HL-60 (cell line): ENCODE data around the gene ARFGEF2.

Experiments used
- DNase-seq, 2 experiments: peaks; one replicate each; pipeline ENCODE4 v3.0.0-alpha.2; 2010 to 2020; ENCODE audit warnings: low read depth in 1 of 2, low spot score in 1 of 2
- H3K27ac ChIP-seq: fragments of 250-450 bp; sonication (Bioruptor Pico); replicated peaks from 2 replicates; pipeline ENCODE4 v1.5.1; 2020; ENCODE audit warnings: mild to moderate bottlenecking, moderate library complexity
- H3K27me3 ChIP-seq: fragments of 250-450 bp; sonication (Bioruptor Pico); 2 replicates; pipeline ENCODE4 v1.5.1; 2021; ENCODE audit warnings: mild to moderate bottlenecking, moderate library complexity; ENCODE audit not compliant: insufficient read depth, poor library complexity, severe bottlenecking
- H3K4me3 ChIP-seq: replicated peaks from 2 replicates; pipeline ENCODE4 v1.5.1; 2011; ENCODE audit warnings: mild to moderate bottlenecking, control low read depth, low read length; ENCODE audit not compliant: insufficient read depth
- GABPA ChIP-seq: IDR thresholded peaks from 2 replicates; pipeline ENCODE4 v1.6.1; 2012; ENCODE audit warnings: low read depth
- POLR2AphosphoS5 ChIP-seq: IDR thresholded peaks from 2 replicates; pipeline ENCODE4 v1.6.1; 2012; ENCODE audit warnings: low read depth
- SPI1 ChIP-seq: IDR thresholded peaks from 2 replicates; pipeline ENCODE4 v1.6.1; 2012; ENCODE audit warnings: low read depth, mild to moderate bottlenecking, borderline replicate concordance
- TF ChIP-seq, protein P1 (sequence below): IDR thresholded peaks from one replicate; pipeline ENCODE4 v1.5.1; 2011; ENCODE audit warnings: low read length, control low read depth, inconsistent platforms; ENCODE audit not compliant: insufficient read depth
- TF ChIP-seq, protein P2 (sequence below): IDR thresholded peaks from 2 replicates; pipeline ENCODE4 v1.6.1; 2012; ENCODE audit warnings: low read depth; ENCODE audit not compliant: insufficient replicate concordance

ARFGEF2 gene

DNA sequence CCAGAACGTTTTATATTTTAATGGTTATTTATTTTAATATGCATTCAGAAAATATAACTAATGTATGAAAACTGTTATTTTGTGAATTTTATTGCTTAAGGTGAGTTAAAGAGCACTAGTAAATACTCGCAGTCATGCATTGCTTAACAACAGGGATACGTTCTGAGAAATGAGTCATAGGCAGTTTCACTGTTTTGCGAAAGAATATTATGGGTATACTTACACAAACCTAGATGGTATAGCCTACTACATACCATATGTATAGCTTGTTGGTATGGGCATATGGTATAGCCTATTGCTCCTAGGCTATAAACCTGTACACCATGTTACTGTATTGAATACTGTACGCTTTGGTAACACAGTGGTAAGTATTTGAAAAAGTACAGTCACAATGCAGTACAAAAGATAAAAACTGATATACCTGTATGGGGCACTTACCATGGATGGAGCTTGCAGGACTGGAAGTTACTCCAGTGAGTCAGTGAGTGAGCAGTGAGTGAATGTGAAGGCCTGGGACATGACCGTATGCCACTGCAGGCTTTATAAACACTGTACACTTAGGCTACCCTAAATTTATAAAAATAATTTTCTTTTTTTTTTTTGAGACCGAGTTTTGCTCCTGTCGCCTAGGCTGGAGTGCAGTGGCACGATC lies 38.5 kb downstream of the ARFGEF2 start:
- Histone ChIP-seq H3K27me3 (no peaks in the 10 kb centered on the region), H3K4me3 (no peak overlapping the region), H3K27ac (no peak overlapping the region)
- TF ChIP-seq, protein P1, sequence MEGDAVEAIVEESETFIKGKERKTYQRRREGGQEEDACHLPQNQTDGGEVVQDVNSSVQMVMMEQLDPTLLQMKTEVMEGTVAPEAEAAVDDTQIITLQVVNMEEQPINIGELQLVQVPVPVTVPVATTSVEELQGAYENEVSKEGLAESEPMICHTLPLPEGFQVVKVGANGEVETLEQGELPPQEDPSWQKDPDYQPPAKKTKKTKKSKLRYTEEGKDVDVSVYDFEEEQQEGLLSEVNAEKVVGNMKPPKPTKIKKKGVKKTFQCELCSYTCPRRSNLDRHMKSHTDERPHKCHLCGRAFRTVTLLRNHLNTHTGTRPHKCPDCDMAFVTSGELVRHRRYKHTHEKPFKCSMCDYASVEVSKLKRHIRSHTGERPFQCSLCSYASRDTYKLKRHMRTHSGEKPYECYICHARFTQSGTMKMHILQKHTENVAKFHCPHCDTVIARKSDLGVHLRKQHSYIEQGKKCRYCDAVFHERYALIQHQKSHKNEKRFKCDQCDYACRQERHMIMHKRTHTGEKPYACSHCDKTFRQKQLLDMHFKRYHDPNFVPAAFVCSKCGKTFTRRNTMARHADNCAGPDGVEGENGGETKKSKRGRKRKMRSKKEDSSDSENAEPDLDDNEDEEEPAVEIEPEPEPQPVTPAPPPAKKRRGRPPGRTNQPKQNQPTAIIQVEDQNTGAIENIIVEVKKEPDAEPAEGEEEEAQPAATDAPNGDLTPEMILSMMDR, result no peak
- TF ChIP-seq POLR2AphosphoS5 (no peak), GABPA (no peak)
- DNase-seq, result peak; percentile 15 to 30

DNA sequence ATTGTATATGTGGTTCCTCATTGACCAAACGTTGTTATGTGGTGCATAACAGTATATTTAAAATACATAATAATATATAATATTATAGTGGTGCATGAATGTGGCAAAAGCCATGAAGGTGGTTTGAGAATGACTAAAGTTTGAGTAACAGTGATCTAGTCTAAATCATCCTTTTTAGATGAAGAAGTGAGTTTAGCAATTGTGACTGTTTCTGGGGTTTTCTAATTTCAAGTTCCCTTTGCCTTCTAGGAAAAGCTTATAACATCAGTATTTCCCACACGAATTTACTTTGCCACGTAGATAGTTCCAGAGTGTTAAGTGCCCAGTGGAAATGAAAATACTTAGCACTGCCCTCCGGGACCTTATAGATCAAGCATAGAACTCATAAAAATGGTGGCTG lies 40.9 kb downstream of the ARFGEF2 start:
- TF ChIP-seq SPI1 (no peak), GABPA (no peak)
- Histone ChIP-seq H3K27ac (no peak overlapping the region), H3K4me3 (no peak overlapping the region), H3K27me3 (no peaks in the 10 kb centered on the region)
- no peak for DNase-seq

DNA sequence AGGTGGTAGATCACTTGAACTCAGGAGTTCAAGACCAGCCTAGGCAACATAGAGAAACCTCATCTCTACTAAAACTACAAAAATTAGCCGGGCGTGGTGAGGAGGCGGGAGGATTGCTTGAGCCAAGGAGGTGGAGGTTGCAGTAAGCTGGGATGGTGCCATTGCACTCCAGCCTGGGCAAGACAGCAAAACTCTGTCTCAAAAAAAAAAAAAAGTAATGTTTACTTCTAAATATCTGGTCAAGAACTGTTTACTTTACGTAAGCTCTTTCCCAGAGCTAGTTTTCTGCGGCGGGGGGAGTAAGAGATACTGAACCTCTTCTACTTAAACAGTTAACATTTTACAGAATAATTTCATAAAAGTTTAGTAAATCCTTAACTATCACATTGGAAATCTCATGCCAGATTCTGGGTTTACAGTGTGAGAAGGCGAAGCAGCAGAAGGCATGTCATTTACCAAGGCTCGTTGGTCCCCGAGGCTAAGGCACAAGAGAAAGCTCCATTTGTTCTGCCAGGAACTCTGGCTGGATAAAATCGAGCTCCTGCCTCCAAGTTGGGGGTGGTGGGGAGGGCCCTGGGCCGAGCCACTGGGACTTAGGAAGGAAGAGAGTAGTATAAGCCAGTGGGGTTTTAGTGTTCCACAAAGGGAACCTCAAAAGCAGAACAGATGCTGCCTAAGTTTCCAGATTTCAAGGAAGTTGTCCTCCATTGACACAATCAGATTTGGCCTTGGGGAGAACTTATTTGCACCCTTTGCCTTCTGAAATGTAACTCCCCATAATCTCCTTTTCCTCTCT lies 41.7 kb downstream of the ARFGEF2 start:
- DNase-seq, result peak in 1 of 2 experiments; percentile 3
- Histone ChIP-seq H3K27me3 (no peaks in the 10 kb centered on the region), H3K27ac (no peak overlapping the region), H3K4me3 (no peak overlapping the region)
- no peak for TF ChIP-seq POLR2AphosphoS5
- TF ChIP-seq, protein P2, sequence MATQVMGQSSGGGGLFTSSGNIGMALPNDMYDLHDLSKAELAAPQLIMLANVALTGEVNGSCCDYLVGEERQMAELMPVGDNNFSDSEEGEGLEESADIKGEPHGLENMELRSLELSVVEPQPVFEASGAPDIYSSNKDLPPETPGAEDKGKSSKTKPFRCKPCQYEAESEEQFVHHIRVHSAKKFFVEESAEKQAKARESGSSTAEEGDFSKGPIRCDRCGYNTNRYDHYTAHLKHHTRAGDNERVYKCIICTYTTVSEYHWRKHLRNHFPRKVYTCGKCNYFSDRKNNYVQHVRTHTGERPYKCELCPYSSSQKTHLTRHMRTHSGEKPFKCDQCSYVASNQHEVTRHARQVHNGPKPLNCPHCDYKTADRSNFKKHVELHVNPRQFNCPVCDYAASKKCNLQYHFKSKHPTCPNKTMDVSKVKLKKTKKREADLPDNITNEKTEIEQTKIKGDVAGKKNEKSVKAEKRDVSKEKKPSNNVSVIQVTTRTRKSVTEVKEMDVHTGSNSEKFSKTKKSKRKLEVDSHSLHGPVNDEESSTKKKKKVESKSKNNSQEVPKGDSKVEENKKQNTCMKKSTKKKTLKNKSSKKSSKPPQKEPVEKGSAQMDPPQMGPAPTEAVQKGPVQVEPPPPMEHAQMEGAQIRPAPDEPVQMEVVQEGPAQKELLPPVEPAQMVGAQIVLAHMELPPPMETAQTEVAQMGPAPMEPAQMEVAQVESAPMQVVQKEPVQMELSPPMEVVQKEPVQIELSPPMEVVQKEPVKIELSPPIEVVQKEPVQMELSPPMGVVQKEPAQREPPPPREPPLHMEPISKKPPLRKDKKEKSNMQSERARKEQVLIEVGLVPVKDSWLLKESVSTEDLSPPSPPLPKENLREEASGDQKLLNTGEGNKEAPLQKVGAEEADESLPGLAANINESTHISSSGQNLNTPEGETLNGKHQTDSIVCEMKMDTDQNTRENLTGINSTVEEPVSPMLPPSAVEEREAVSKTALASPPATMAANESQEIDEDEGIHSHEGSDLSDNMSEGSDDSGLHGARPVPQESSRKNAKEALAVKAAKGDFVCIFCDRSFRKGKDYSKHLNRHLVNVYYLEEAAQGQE, result no peak
- no peak for TF ChIP-seq GABPA
- TF ChIP-seq SPI1, result no peak; the same call in 1 of the 2 replicates
- TF ChIP-seq, protein P1, result no peak

DNA sequence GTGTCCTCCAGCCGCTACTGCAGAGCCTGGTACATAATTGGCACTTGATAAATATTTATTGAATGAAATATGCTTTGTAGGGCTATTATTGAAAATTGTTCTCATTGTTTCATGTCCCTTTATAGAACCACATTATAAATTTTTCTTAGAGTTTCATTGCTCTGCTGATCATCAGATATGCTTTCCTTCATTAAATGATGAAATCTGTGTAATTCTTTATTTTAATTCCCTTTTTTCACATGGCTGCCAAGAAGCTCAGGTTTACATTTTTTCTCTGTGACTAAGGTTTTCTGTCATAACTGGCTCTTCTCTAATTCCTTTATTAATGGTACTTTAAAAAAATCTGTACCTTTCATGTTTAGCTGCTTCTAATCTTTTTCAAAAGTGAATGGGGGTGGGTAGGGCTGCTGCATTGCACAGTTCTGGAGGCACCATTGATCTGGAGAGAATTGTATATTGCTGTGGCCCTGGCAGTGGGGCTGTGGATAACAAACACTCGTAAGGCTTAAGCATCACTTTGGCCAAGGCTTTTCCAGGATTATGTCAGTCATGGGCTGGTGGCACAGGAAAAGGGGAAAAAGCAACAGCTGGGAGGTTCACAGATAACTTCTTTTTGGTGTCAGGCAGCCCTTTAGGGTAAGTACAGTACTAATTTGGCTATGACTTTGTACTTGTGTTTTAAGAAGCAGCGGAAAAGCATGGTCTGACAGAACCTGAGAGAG lies 43.8 kb downstream of the ARFGEF2 start:
- no peak overlapping the region for H3K27ac ChIP-seq
- TF ChIP-seq, protein P2, result no peak
- TF ChIP-seq SPI1 (no peak), GABPA (no peak), POLR2AphosphoS5 (no peak)
- TF ChIP-seq, protein P1, result no peak
- no peak overlapping the region for H3K4me3 ChIP-seq
- no peaks in the 10 kb centered on the region for H3K27me3 ChIP-seq
- DNase-seq, result no peak
